Activated effector memory CD4-positive, alpha-beta T cell treated with anti-CD3 and anti-CD28 coated beads, Interleukin-2, amount 50 U/mL, for 16 hours (primary cell): ENCODE data around the gene APBB2.

Experiments
- DNase-seq: peaks from one replicate; pipeline ENCODE4 v3.0.0-alpha.2; 2020

APBB2 gene

GRCh38 chr4:40789771-40790170, 424.6 kb downstream of the APBB2 start:
- no peak for DNase-seq

GRCh38 chr4:40789031-40789430, 425.3 kb downstream of the APBB2 start:
- no peak for DNase-seq

GRCh38 chr4:40788331-40788730, 426.0 kb downstream of the APBB2 start:
- no peak for DNase-seq

DNA sequence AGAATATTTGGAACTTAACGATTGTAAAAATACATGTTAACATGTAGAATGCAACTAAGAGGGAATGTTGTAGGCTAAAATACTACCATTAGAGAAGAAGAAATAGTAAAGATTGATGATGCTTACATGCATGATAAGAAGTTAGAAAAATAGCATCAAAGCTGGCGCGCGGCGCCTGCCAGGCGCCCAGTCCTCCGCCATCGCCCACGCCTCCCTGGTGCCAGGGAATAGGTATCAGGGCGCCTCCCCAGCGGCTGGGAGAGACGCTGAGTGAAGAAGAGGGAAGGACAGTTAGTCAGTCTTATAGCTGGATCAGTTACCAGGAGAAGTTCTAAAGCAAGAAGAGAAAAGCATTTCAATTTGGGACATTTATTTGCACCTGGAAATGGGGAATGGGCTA, 428.6 kb downstream of the APBB2 start:
- DNase-seq, result no peak

DNA sequence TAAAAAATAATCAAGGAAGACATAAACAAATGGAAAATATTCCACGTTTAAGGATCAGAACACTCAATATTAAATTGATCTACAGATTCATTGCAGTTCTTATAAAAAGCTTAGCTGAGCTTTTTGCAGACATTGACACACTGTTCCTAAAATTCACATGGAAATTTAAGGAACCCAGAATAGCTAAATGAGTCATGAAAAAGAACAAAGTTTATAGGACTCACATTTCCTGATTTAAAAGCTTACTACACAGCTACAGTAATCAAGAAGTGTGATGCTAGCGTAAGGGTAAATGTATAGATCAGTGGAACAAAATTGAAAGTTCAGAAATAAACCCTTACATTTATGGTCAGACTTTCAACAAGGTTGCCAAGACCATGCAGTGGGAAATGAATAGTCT, 431.5 kb downstream of the APBB2 start:
- DNase-seq, result no peak

GRCh38 chr4:40778090-40778489, 436.3 kb downstream of the APBB2 start:
- no peak for DNase-seq

DNA sequence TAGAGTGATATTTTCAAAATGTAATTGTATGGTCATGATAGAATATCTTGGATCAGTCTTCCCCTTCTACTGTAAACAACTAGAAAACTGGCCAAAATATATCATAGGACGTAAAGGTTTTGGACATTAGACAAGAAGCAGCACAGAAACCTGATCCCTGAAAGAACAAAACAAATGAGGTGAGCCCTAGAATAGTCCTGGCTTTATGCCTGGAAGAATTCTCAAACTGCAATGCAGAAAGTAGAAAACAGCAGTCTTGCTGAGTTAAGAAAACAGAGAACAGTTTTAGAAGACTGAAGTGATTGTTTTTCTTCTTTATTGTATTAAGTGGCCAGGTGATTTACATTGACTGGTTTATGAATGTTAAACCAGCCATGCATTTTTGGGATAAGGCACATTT, 445.1 kb downstream of the APBB2 start:
- DNase-seq, result no peak

GRCh38 chr4:40763228-40763716, 451.1 kb downstream of the APBB2 start:
- DNase-seq, result no peak
